DMS79 treated with DMSO at 0.1 percent for 48 hours (cell line): ENCODE measurements around the gene NTN4.
"Not testable (repeated sequence)": the region's sequence is repeated elsewhere in the genome, so short reads cannot be mapped to it uniquely, and the experiment has no call there.

Experiments
- DNase-seq: peaks from one replicate; lab custom pipeline; 2025; lab: John Stamatoyannopoulos, UW

NTN4 gene

DNA sequence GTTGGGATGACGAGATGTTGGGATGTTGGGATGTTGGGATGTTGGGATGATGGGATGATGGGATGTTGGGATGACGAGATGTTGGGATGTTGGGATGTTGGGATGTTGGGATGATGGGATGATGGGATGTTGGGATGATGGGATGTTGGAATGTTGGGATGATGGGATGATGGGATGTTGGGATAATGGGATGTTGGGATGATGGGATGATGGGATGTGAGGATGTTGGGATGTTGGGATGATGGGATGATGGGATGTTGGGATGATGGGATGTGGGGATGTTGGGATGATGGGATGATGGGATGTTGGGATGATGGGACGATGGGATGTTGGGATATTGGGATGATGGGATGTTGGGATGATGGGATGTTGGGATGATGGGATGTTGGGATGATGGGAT lies 135.9 kb downstream of the NTN4 start:
- DNase-seq, result not testable (repeated sequence)

DNA sequence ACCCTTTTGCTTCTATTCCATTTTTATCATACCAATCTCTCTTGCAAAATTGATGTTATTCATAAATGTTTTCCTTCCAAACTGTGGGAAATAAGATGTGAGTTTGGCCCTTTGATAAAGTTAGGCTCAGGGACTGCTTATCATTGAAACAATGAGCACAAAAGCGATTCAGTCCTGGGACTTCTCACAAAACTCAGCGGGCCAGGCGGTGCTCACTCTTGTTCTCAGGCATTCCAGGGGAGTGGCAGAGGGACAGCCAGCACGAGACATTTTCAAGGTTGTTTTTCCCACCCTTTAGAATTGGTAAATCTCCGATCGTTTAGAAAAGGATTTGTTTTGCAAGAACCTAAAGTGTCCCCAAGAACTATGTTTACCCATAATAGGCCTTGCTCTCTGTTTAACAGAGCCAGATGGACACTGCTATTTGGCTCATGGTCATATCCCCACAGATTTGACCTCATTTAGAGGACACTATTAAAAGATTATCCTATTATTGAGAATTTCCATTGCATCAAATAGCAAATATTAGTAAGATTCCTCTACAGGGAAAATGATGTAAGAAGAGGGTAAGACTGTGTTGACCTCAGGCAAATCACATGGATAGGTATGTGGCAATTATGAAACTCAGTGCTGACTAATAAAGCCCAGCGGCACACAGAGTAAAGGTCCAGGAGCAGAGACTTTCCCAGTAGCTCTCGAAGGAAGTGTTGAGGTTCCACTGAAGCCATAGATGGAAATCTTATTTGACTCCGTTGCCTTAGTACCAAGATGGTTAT lies 136.6 kb downstream of the NTN4 start:
- DNase-seq, result no peak

DNA sequence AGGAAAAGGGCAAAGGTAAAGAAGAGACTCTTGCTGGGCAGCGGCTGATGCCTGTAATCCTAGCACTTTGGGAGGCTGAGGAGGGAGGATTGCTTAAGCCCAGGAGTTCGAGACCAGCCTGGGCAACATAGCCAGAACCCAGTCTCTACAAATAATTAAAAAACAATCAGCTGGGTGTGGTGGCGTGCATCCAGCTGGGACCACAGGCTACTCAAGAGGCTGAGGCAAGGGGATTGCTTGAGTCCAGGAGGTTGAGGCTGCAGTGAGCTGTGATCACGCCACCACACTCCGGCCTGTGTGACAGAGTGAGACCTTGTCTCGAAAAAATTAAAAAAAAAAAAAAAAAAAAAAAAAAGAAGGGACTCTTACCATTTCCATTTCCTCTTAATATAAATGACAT lies 138.9 kb downstream of the NTN4 start:
- no peak for DNase-seq

DNA sequence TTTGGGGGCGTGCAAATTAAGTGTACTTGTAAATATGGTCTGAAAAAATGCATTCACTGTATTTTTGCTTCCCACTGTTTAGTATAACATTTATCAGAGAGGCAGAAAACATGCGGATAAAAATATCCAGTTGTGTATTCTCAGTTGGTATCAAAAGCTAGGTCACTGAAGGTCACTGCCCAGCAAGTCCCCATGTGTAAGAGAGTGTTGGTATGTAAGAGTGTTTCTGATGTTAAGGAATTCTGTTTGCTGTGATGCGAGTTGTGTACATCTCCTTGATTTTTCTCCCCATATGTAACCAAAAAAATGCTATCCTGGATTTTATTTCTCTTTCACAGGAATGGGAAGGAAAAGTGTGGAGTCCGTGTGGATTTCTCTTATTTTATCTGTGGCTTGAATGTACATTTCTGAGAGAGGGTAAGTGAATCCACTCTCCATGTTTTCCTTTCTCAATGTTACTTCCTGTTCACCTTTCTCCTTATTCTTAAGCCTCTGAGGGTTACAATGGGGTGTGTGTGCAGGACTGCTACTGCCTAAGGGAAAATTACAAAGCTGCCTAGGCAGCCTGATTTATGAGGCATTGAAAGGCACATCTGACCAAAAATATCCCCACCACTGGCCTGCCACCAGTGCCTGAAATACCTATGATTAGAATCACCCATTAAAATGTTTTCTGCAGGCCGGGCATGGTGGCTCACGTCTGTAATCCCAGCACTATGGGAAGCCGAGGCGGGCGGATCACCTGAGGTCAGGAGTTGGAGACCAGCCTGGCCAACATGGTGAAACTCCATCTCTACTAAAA lies 141.4 kb downstream of the NTN4 start:
- no peak for DNase-seq

DNA sequence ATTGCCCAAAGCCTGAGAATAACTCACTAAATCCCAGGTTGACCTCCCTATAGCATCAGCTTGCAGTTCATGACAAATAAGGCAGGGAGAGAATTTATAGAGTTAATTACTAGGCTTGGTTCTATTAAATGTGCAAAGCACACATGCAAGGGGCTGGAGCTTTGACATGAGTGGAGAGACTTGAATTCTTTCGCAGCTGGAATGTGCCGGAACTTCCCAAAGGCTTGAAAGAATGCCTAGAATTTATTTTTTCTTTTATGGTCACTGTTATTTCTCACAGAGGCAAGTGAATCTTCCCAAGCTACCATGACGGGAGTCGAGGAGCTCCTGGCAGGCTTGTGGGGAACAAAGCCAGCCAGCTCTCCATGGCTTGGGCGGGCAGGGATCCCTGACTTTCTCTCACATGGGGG lies 143.8 kb downstream of the NTN4 start:
- no peak for DNase-seq

DNA sequence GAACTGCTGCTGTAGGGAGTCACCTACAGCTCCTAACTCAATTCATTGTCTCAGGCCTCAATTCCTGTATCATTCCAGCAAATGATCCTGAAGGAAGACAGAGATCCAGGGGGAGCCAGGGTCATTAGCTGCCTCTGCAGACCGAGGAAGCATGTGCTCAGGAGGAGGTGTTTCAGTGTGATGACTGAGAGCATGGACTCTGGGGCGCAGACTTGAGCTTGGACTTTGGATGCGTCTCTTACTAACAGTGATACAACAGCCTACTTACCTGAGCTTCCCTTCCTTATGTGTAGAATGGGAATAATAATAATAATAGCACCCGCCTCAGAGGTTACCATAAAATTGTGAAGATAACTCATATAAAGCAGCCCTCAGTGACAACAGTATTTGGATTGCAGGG lies 147.3 kb downstream of the NTN4 start:
- no peak for DNase-seq

DNA sequence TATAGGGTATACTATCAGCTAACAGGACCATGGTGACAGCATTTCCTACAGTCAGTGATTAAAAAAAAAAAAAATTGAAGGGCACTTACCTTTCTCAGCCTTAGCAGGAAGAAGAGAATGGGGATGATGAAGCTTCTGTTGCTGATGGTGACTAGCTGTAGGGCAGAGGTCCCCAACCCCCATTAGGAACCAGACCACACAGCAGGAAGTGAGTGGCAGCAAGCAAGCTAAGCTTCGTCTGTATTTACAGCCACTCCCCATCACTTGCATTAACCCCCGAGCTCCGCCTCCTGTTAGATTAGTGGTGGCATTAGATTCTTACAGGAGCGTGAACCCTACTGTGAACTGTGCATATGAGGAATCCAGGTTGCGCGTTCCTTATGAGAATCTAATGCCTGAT lies 148.0 kb downstream of the NTN4 start:
- DNase-seq, result no peak

DNA sequence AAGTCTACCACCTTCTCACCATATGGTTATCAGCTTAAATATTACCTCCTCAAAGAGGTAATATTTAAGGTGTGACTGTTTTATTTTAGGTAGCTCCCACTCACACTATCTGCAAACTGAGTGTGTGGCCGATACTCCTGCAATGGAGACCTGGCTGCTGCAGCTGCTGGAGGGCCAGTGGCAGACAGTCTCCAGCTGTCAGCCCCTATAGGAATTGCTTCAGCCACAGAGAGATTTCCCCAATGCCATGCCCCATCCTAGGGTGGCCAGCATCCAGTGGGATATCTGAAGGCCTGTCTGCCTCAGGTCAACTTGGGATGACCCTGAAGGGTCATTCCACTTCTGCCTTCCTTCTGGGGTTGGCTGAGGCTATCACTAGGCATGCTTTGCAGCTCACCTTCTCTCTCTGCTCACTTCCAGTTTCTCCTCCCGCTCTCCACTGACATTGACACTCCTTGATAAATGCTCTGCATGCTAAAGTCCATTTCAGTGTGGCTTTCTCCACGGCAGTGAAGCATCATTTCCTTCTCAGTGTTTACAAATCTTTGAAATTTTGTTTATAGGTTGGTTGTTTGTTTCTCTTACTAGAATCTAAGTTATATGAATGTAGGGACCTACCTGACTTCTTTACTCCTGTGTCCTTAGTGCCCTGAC lies 149.1 kb downstream of the NTN4 start:
- DNase-seq, result no peak

DNA sequence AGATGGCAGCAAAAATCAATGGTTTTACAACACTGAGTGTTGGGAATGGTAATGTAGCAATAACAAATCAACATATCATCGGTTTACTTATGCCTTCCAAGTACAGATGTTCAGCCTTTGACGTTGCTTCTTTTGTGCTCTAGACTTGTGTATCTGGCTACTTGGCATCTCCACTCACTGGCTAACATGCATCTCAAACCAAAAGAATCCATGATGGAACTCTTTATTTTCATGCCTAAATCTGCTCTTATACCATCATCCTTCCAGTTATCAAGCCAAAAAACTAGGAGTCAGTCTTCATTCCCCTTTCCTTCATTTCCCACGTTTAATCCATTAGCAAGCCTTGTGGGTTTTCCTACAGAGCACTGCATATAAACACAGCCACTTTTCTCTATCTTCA lies 150.0 kb downstream of the NTN4 start:
- DNase-seq, result no peak

DNA sequence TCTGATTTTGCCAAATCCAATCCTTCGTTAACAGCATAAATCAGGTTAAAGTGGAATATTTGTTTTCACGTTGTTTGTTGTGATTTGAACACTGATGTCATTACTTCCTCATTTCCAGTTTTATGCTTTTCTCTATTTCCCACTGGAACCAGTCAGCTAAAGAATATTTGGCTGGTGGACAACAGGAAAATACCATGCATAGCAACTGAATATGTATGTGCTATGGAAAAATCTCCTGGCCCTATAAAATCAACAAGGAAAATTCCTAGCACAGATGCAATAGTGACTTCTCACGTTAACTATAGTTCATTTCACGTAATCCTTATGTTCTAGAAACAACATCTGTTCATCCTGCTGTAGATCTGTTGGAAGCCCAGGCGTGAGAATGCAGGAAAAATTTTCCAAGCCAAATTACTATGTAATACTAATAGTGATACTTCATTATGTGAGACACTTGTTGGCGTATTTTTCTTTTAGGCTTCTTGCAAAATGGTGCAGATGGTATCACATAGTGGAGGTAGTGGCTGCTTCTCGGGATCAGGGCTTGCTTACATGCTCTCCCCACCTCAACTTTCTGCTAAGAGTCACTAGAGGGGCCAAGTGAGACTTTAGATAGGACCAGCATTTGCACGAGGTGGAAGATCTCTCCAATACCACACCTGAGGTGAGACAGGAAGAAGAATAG lies 153.0 kb downstream of the NTN4 start:
- DNase-seq, result no peak

DNA sequence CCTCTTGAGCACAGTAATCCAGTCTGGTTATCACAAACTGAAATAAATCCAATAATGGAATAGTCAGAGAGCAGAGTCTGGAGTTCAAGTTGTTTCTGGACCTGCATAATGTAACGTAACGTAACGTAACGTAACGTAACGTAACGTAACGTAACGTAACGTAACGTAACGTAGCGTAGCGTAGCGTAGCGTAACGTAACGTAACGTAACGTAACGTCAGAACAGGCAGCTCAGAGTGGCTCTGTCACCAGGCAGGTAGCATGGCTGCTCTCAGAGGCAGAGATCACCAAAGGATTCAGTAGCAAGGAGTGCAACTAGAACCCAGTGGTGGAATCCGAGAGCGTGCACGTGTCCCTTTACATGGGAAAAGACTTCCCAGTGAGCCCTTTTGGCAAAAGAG lies 153.6 kb downstream of the NTN4 start:
- DNase-seq, result no peak

DNA sequence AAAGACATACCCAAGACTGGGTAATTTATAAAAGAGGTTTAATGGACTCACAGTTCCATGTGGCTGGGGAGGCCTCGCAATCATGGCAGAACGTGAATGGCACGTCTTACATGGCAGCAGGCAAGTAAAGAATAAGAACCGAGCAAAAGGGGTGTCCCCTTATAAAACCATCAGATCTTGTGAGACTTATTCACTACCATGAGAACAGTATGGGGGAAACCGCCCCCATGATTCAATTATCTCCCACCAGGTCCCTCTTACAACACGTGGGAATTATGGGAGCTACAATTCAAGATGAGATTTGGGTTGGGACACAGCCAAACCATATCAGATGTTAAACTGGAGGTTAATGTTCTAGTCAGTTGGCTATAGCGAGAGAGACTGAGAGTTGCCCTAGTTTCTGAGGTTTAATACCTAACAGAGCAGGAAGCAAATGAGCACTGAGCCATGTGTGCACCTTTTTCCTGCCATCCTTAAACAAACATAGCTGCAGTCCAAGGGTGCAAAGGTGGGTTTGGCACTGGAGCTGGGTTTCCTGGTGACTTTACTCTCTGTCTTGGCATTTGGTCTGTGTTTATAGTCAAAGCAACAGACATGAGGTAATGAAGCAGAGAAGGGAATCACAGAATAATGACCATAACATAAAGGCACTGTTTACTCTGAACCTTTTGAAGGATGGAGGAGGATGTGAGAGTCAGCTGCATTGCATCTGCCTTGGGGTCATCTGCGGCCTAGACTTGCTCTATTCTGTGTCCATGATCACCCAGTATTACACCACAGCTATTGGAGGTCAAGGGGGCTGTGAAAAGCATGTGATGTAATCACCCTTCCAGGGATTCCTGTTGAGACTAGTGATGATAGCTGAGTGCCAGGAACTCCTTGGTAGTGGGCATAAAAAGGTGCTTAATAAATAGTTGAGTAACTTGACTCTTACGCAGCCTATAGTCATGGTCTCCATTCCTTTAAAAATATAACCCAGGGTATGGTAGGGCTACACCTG lies 155.6 kb downstream of the NTN4 start:
- no peak for DNase-seq

DNA sequence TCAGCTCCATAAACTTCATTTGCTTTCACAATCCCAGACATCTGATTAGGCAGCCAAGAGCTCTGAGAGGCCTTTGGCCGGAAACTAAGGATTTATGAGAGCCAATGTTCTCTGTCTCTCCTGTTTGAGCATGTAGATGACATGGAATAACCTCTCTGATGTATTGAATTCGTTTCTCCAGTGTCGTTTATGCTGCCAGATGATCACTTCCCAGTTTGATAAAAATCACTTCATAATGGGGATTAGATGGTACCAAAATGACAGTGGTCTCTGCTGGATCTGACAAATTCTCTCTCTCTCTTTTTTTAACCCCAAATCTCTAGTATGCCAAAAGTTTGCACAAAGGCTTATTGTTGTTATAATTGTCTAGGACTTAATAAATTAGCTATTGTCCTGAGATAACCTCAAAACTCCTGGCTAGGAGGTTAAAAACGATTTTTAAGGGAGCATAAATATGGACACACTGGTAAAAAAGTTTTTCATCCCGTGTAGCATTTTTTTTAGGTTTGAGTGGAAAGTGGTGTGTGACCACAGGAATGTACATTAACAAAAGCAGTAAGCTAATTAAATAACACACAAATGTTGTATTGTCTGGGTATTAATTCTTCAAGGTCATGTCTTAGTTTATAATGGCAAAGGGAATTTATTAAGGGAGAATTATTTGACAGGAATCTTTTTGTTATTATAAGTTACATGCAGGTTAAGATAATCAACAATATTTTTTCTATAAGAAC lies 156.7 kb downstream of the NTN4 start:
- no peak for DNase-seq

DNA sequence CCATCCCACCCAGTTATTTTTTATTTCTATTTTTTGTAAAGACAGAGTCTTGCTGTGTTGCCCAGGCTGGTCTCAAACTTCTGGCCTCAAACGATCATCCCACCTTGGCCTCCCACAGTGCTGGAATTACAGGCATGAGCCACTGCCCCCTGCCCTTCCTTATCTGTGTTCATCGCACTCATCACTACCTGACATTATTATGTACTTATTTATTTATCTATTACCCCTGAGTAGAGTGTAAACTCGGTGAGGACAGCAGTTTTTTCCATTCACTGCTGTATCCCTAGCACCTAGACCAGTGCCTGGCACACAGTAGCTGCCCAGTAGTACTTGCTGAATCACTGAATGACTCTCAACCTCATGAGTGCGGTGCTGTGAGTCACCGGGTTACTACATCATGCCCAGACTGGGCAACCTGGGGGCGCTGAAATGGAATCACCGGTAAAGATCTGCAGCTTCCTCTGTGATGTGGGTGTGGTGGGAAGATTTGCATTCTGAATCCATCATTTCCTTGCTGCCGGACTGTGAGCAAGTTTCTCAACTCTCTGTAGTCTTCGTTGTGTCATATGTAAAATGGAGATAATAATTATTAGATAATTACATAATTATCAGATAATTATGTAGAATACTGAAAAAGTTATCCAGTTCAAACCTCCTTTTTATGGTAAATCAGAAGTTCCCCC lies 157.4 kb downstream of the NTN4 start:
- DNase-seq, result no peak

DNA sequence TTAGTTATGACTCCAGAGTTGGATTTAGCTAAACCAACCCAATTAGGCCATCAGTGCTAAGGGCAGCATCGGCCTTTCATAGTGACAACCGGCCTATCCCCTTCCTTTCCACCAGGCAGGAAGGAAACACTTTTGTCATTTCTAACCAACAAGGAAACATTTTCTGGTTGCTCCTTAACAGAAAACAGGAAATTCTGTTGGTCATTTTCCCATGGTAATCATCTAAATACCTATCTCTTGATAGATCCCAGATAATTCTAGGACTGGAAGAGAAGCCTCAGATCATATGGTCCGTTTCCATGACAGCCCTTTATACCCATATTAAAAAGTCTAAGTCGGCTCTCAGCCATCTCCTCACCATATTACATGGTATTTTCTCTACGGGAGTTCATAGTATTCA lies 160.1 kb downstream of the NTN4 start:
- no peak for DNase-seq

DNA sequence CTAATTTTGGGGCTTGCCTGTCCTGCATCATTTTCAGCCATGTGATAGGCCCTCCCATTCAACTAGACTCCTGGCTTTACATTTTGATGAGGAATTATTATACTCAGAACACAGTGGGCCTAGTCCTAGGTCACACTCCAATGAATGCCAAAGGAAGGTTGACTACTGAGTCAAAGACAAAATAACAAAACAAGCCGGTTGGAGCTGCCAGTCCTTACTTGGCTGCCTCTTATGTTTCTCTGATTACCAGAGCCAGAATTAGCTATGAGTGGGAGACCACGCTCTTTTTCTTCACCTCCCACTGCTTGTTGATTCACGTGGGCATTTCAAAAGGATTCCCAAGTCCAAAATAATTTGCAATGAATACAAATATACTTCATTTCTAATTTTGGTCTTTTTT lies 161.2 kb downstream of the NTN4 start:
- DNase-seq, result no peak

DNA sequence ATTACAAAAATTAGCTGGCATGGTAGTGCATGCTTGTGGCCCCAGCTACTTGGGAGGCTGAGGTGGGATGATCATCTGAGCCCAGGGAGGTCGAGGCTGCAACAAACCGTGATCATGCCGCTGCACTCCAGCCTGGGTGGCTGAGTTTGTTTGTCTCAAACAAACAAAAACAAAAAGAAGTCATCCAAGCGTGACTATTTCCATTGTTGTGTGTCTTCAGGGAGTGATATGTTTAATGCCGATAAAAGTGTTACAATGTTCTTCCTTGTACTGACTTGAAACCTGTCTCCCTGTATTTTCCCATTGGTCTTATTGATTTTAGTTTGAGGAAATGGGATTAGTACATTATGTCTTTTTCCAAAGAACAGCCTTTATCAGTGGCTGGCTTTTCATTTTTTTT lies 163.7 kb downstream of the NTN4 start:
- no peak for DNase-seq

DNA sequence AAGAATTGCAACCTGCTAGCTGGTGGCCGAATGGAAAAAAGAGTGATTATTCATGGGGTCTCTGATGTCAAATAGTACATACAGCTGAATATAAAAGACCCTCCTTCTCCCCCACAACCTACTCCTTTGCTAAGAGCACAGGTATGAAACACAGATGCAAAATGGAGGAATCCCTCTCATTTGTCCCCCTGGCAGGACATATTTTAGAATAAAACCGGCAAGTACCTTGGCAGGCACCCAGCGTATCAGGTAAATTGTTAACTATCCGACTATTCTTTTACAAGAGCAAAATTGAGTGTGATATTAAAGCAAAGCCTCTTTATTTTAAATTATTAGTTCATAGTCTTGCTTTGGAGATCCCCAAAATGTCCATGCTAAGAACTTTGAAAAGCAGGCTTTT lies 165.6 kb downstream of the NTN4 start:
- DNase-seq, result no peak

DNA sequence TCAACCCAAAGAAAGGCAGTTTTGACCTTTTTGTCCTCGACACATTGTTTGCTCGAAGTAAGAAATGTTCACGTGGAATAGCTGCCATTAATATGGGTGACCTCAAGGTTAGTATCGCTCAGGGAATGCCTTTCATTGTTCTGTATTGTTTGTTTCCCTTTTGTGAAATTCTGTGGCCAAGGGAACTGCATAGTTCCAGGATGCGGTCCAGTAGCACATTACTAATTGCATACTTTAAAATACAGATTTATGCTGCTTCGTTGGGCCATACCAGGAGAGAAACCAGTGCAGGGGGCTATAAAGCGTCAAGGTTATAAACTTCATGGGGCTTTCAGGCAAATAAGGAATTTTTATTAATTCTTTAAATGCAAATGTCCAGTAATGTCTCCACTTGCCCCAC lies 166.0 kb downstream of the NTN4 start:
- DNase-seq, result no peak
